AG04449 (cell line): ENCODE results near the gene SPON1.
"Not testable (repeated sequence)": the region's sequence is repeated elsewhere in the genome, so short reads cannot be mapped to it uniquely, and the experiment has no call there.

Source experiments
- CTCF ChIA-PET: fragments of 350-600 bp; formaldehyde crosslinking; extraction: SDS; loops from one replicate; lab custom pipeline; 2021; ENCODE audit warnings: antibody characterized with exemption; lab: Yijun Ruan, JAX
- POLR2A ChIA-PET: fragments of 400-600, 350-600 bp; formaldehyde crosslinking; extraction: SDS; loops from one replicate; lab custom pipeline; 2020; ENCODE audit warnings: antibody characterized with exemption, inconsistent platforms; lab: Yijun Ruan, JAX
- DNase-seq: peaks from one replicate; pipeline ENCODE4 v3.0.0-alpha.2; 2010; ENCODE audit warnings: low read depth, low spot score
- H3K4me3 ChIP-seq: 2 replicates; pipeline ENCODE4 v1.5.1; 2011; ENCODE audit warnings: low read depth, mild to moderate bottlenecking, control low read depth, low read length
- TF ChIP-seq, protein P1 (sequence below): IDR thresholded peaks from one replicate; pipeline ENCODE4 v1.5.1; 2011; ENCODE audit warnings: mild to moderate bottlenecking, moderate library complexity, low read length, control low read depth, inconsistent platforms; ENCODE audit not compliant: insufficient read depth; ENCODE audit errors: missing control alignments

The SPON1 gene

DNA sequence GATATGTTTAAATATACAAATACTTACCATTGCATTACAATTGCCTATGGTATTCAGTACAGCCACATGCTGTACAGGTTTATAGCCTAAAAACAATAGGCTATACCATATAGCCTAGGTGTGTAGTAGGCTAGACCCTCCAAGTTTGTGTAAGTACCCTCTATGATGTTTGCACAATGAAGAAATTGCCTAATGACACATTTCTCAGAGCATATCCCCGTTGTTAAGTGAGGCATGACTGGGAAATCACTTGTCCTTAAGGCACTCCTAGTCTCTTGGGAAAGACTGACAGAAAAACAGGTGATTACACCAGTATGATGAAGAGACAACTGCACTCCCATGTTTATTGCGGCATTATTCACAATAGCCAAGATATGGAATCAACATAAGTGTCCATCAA lies 187.2 kb downstream of the SPON1 start:
- DNase-seq: no peak
- CTCF ChIA-PET: interaction anchor here (0.8 to 4.2 kb wide), 8 partner anchors 8 to 377 kb away, joined by 4 to 63 read pairs (median 5); no protein-coding TSS in a partner anchor
- POLR2A ChIA-PET: no interaction called here
- no peak overlapping the region for H3K4me3 ChIP-seq
- TF ChIP-seq, protein P1, sequence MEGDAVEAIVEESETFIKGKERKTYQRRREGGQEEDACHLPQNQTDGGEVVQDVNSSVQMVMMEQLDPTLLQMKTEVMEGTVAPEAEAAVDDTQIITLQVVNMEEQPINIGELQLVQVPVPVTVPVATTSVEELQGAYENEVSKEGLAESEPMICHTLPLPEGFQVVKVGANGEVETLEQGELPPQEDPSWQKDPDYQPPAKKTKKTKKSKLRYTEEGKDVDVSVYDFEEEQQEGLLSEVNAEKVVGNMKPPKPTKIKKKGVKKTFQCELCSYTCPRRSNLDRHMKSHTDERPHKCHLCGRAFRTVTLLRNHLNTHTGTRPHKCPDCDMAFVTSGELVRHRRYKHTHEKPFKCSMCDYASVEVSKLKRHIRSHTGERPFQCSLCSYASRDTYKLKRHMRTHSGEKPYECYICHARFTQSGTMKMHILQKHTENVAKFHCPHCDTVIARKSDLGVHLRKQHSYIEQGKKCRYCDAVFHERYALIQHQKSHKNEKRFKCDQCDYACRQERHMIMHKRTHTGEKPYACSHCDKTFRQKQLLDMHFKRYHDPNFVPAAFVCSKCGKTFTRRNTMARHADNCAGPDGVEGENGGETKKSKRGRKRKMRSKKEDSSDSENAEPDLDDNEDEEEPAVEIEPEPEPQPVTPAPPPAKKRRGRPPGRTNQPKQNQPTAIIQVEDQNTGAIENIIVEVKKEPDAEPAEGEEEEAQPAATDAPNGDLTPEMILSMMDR: no peak

DNA sequence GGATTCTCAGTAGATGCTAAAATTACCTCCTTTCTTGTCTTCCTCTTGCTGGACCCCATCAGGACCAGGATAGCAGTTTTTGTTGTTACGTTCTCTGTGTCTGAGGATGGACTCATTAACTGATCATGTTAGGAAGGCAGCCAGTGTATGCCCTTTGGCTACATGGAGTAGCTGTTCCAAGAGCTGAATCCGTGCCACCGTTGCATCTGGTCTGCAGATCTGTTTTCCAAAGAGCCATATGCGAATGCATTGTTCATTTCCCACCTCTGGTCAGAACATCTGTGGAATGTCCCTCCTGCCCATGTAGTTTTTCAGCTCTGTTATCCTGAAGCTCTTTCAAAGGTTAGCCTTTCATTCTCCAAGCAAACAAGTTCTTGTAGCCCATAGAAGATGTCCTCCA lies 188.4 kb downstream of the SPON1 start:
- POLR2A ChIA-PET: no interaction called here
- TF ChIP-seq, protein P1: no peak
- DNase-seq: no peak
- CTCF ChIA-PET: interaction anchor here (4.2 kb wide), 1 partner anchor 195 kb away, joined by 63 read pairs; no protein-coding TSS in a partner anchor
- no peak overlapping the region for H3K4me3 ChIP-seq

DNA sequence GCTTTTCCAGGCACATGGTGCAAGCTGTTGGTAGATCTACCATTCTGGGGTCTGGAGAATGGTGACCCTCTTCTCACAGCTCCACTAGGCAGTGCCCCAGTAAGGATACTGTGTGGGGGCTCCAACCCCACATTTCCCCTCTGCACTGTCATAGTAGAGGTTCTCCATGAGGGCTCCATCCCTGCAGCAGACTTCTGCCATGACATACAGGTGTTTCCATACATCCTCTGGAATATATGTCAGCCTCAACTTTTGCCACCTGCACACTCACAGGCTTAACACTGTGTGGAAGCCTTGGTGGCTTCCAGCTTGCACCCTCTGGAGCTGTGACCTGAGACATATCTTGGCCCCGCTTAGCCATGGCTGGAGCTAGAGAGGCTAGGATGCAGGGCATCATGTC lies 191.6 kb downstream of the SPON1 start:
- DNase-seq, CTCF ChIA-PET, H3K4me3 ChIP-seq, POLR2A ChIA-PET: not testable (repeated sequence)

DNA sequence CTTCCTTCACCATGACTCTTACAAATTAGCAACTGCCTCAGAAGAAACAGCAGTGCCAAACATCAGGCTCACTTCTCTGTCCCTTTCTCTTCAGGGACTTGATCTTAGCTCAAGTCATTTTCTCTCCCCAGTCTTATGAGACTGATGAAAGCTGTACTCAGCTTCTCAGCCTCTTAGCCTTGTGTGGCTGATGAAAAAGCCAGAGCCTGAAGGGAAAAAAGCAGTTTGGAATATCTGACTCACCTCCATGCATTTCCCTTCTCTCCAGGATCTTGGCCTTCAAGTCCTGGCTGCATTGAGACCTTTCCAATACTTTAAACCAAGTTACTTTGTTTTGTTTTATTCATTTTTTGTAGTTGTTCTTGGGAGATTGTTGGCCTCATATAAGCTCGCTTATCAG lies 195.9 kb downstream of the SPON1 start:
- TF ChIP-seq, protein P1: no peak
- ChIA-PET CTCF (interaction anchor here (1.6 kb wide), 1 partner anchor 9 kb away, joined by 5 read pairs; no protein-coding TSS in a partner anchor), POLR2A (no interaction called here)
- no peak for DNase-seq
- no peak overlapping the region for H3K4me3 ChIP-seq

DNA sequence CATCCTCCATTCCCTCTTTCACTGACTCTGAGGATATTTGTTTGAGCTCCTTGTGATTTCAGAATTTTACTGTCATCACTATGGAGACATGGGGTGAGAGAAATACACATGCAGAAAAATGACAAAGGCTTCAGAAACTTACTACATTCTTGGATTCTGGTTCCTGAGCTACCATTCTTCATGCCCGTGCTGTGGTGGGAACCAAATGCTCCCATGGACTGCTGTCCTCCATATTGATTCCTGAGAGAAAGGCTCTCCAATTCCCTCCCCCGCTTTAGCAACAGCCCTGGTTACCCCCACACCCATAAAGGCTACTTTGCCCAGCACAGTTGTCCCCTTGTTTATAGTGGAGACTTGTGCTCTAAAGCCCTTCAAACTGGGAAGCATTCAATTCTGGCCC lies 201.1 kb downstream of the SPON1 start:
- ChIA-PET POLR2A (no interaction called here), CTCF (interaction anchor here (1.2 to 1.5 kb wide), 2 partner anchors 15 to 207 kb away, joined by 3 read pairs; no protein-coding TSS in a partner anchor)

DNA sequence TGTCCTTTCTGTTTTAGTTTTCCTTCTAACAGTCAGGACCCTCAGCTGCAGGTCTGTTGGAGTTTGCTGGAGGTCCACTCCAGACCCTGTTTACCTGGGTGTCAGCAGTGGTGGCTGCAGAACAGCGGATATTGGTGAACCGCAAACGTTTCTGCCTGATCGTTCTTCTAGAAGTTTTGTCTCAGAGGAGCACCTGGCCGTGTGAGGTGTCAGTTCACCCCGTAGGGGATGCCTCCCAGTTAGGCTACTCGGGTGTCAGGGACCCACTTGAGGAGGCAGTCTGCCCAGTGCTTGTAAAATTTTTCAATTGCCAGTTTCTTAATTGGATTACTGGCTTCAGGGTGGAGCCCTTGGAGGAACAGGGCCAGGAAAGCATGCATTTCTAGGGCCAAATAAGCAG lies 211.2 kb downstream of the SPON1 start:
- DNase-seq, POLR2A ChIA-PET, H3K4me3 ChIP-seq, CTCF ChIA-PET: not testable (repeated sequence)

More for the DNA sequence above, 201.1 kb downstream of the SPON1 start:
- H3K4me3 ChIP-seq: no peak overlapping the region
- DNase-seq: no peak
- TF ChIP-seq, protein P1: no peak

DNA sequence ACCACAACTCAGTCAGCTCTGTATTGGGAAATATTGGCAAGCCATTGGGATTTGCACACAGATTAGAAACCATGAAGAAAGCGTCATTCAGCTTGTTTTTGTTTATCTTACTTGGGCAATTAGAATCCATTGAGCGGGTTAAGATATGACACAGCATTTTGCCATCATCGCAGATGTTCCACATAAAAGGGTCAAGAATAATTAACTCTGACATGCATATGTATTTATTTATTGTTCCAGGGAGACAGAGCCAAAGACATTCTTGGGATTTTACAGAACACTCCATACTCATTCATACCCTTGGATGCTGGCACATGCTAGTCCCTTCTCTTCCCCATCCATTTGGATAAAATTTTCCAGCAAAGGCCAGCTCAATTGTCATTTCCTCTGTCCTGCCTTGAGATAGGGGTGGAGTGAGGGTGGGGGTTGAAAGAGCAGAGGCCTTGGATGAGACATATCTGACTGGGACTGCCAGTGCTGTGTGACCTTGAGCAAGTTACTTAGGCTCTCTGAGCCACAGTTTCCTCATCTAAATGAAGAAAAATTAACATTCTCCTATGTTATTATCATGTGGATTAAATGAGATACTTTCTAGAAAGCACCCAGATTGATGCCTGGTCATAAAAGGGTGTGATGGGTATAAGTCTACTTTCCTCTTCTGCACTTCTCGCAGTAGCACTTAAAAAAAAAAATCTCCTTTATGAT lies 216.7 kb downstream of the SPON1 start:
- H3K4me3 ChIP-seq: no peak overlapping the region
- TF ChIP-seq, protein P1: no peak
- POLR2A ChIA-PET: no interaction called here
- CTCF ChIA-PET: no interaction called here
- DNase-seq: no peak
